Parathyroid adenoma (tissue), 2 donors: ENCODE data around the gene ZRANB3.

Experiments
- H2AFZ ChIP-seq: fragments of 300-600 bp; sonication (generic); one replicate; pipeline ENCODE4 v1.7.0; 2017; ENCODE audit warnings: antibody characterized with exemption, mild to moderate bottlenecking
- H3K27ac ChIP-seq: fragments of 300-600 bp; sonication (generic); one replicate; pipeline ENCODE4 v1.7.0; 2017
- H3K27me3 ChIP-seq: fragments of 300-600 bp; sonication (generic); one replicate; pipeline ENCODE4 v1.7.0; 2017; ENCODE audit warnings: low read length; ENCODE audit not compliant: control insufficient read depth, insufficient read depth
- H3K36me3 ChIP-seq: fragments of 300-600 bp; sonication (generic); one replicate; pipeline ENCODE4 v1.7.0; 2017; ENCODE audit warnings: low read length; ENCODE audit not compliant: control insufficient read depth, insufficient read depth
- H3K4me1 ChIP-seq: fragments of 300-600 bp; sonication (generic); one replicate; pipeline ENCODE4 v1.7.0; 2017; ENCODE audit warnings: control low read depth
- H3K4me2 ChIP-seq: fragments of 300-600 bp; sonication (generic); one replicate; pipeline ENCODE4 v1.7.0; 2017; ENCODE audit warnings: low read length
- H3K4me3 ChIP-seq: fragments of 300-600 bp; sonication (generic); one replicate; pipeline ENCODE4 v1.7.0; 2017; ENCODE audit warnings: low read depth, low read length
- H3K79me2 ChIP-seq: fragments of 300-600 bp; sonication (generic); one replicate; pipeline ENCODE4 v1.7.0; 2017; ENCODE audit warnings: control low read depth
- H3K9ac ChIP-seq: fragments of 300-600 bp; sonication (generic); one replicate; pipeline ENCODE4 v1.7.0; 2017; ENCODE audit warnings: mild to moderate bottlenecking
- H3K9me3 ChIP-seq: fragments of 300-600 bp; sonication (generic); one replicate; pipeline ENCODE4 v1.7.0; 2017; ENCODE audit warnings: low read length; ENCODE audit not compliant: control insufficient read depth
- CTCF ChIP-seq: fragments of 300-600 bp; sonication (generic); IDR thresholded peaks from one replicate; pipeline ENCODE4 v1.7.0; 2017; ENCODE audit warnings: antibody characterized with exemption, mild to moderate bottlenecking
- donor health status: primary hyperparathyroidism.

The ZRANB3 gene

GRCh38 chr2:135530313-135531230, at the start of gene ZRANB3:
TSS of gene ZRANB3 (minus strand) at chr2:135531218.
- no peaks in the 10 kb centered on the region for H3K4me1 ChIP-seq
- H2AFZ ChIP-seq, result peak within 1 kb of the TSS; percentile 86
- H3K36me3 ChIP-seq, result no peaks in the 10 kb centered on the region
- H3K27ac ChIP-seq, result peak within 1 kb of the TSS; percentile 91
- no peak for TF ChIP-seq CTCF
- no peaks in the 10 kb centered on the region for H3K27me3 ChIP-seq
- peak within 1 kb of the TSS; percentile 16 for H3K9ac ChIP-seq
- peaks cover 5% of the 10 kb centered on the region for H3K79me2 ChIP-seq
- peak within 1 kb of the TSS; percentile 86 for H3K4me2 ChIP-seq
- no peaks in the 10 kb centered on the region for H3K9me3 ChIP-seq
- peak within 1 kb of the TSS; percentile 91 for H3K4me3 ChIP-seq

DNA sequence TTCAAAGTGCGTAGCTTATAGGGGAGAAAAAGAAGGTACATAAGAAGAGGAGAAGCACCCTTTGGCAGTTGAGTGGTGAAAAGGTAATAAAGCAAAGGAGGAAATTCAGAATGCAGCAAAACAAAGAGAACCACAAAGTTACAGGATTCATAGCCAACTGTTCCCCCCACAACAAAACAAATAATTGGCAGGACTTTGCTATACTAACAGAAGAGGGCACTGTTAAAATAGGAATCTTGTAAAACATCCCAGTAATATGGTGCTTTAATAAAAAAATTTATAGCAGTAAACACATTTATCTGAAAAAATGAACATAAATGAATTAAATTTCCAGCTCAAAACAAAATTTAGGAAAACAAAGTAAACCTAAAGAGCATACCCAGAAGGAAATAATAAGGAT, 42.6 kb upstream of the ZRANB3 start:
- no peaks in the 10 kb centered on the region for H3K9me3 ChIP-seq
- H3K4me2 ChIP-seq, result no peak overlapping the region
- no peaks in the 10 kb centered on the region for H3K36me3 ChIP-seq
- no peak overlapping the region for H3K4me3 ChIP-seq
- H3K27me3 ChIP-seq, result no peaks in the 10 kb centered on the region
- no peak overlapping the region for H2AFZ ChIP-seq
- TF ChIP-seq CTCF, result no peak
- peaks cover 13% of the 10 kb centered on the region for H3K79me2 ChIP-seq
- no peak overlapping the region for H3K27ac ChIP-seq
- no peak overlapping the region for H3K9ac ChIP-seq
- H3K4me1 ChIP-seq, result no peaks in the 10 kb centered on the region

- H3K4me2 ChIP-seq, result no peak overlapping the region
- no peaks in the 10 kb centered on the region for H3K4me1 ChIP-seq
- no peaks in the 10 kb centered on the region for H3K36me3 ChIP-seq
- no peaks in the 10 kb centered on the region for H3K9me3 ChIP-seq
- H3K27me3 ChIP-seq, result no peaks in the 10 kb centered on the region
- H3K9ac ChIP-seq, result no peak overlapping the region
- H3K79me2 ChIP-seq, result peaks cover 17% of the 10 kb centered on the region
- H3K4me3 ChIP-seq, result no peak overlapping the region
- H2AFZ ChIP-seq, result no peak overlapping the region
- no peak for TF ChIP-seq CTCF
- H3K27ac ChIP-seq, result no peak overlapping the region
Measured at GRCh38 chr2:135570884-135571283, 39.9 kb upstream of the ZRANB3 start.

DNA sequence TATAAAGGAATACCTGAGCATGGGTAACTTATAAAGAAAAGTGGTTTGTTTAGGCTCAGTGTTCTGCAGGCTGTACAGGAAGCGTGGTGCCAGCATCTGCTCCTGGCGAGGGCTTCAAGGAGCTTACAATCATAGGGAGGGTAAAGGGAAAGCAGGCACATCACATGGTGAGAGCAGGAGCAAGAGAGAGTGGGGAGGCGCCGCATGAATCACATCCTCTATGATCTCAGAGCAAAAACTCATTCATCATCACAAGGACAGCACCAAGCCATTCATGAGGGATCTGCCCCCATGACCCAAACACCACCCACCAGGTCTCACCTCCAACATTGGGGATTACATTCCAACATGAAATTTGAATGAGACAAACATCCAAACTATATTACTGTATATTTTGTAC, 32.8 kb upstream of the ZRANB3 start:
- TF ChIP-seq CTCF, result no peak
- Histone ChIP-seq H3K36me3 (no peaks in the 10 kb centered on the region), H2AFZ (no peak overlapping the region), H3K9ac (no peak overlapping the region), H3K4me2 (no peak overlapping the region), H3K9me3 (no peaks in the 10 kb centered on the region), H3K79me2 (peaks cover 36% of the 10 kb centered on the region), H3K27ac (no peak overlapping the region), H3K4me1 (peaks cover 2% of the 10 kb centered on the region), H3K27me3 (no peaks in the 10 kb centered on the region), H3K4me3 (no peak overlapping the region)

- Histone ChIP-seq H3K4me1 (peaks cover 7% of the 10 kb centered on the region), H3K36me3 (no peaks in the 10 kb centered on the region), H3K4me2 (no peak overlapping the region), H3K9me3 (no peaks in the 10 kb centered on the region), H3K27ac (no peak overlapping the region), H3K9ac (no peak overlapping the region), H3K27me3 (no peaks in the 10 kb centered on the region), H2AFZ (no peak overlapping the region), H3K4me3 (no peak overlapping the region), H3K79me2 (peaks cover 42% of the 10 kb centered on the region)
- TF ChIP-seq CTCF, result no peak
Measured at GRCh38 chr2:135561925-135562324, 30.9 kb upstream of the ZRANB3 start.
